Common myeloid progenitor, CD34-positive (primary cell): ENCODE measurements around the gene TMEM33.
A peak's percentile ranks its signal among the peaks of the same experiment; 100 is the strongest.
"Not testable (repeated sequence)": the region's sequence is repeated elsewhere in the genome, so short reads cannot be mapped to it uniquely, and the experiment has no call there.

ENCODE experiments used
- CTCF ChIA-PET: fragments of 350-600 bp; sonication (Branson Sonifier 250); formaldehyde crosslinking; loops from one replicate; lab custom pipeline; 2021; ENCODE audit warnings: antibody characterized with exemption; lab: Charles Lee
- POLR2A ChIA-PET: fragments of 350-600 bp; sonication (Branson Sonifier 250); formaldehyde crosslinking; loops from one replicate; lab custom pipeline; 2021; ENCODE audit warnings: antibody characterized with exemption; lab: Charles Lee
- DNase-seq, 3 donors: peaks; one replicate each; pipeline versions ENCODE4 v3.0.0 to v3.0.0-alpha.2; 2013
- H3K27ac ChIP-seq, 2 experiments: 1 replicate in 1 of 2; 2 replicates in 1 of 2; pipeline ENCODE4 v1.7.0; 2013; ENCODE audit warnings: inconsistent platforms in 2 of 2, low read length in 2 of 2, mild to moderate bottlenecking in 2 of 2, low read depth in 1 of 2, moderate library complexity in 1 of 2; ENCODE audit not compliant: severe bottlenecking in 2 of 2, insufficient read depth in 1 of 2, poor library complexity in 1 of 2
- H3K27me3 ChIP-seq, 5 experiments: replicated peaks in 2 of 5; 1 replicate in 3 of 5; 2 replicates in 2 of 5; pipeline versions ENCODE4 v1.6.1 to v1.7.0; 2013; ENCODE audit warnings: low read length in 4 of 5, mild to moderate bottlenecking in 2 of 5, moderate library complexity in 2 of 5, inconsistent platforms in 1 of 5; ENCODE audit not compliant: insufficient read depth in 5 of 5, control insufficient read depth in 4 of 5
- H3K36me3 ChIP-seq, 4 experiments: 1 replicate in 2 of 4; 2 replicates in 2 of 4; pipeline versions ENCODE4 v1.6.1 to v1.7.0; 2013; ENCODE audit warnings: low read length in 3 of 4, control low read depth in 1 of 4, mild to moderate bottlenecking in 1 of 4; ENCODE audit not compliant: control insufficient read depth in 4 of 4, insufficient read depth in 4 of 4
- H3K4me1 ChIP-seq, 4 experiments: 1 replicate in 3 of 4; 2 replicates in 1 of 4; pipeline versions ENCODE4 v1.6.1 to v1.7.1; 2013; ENCODE audit warnings: low read length in 3 of 4, mild to moderate bottlenecking in 3 of 4, control low read depth in 1 of 4, inconsistent platforms in 1 of 4, moderate library complexity in 1 of 4; ENCODE audit not compliant: control insufficient read depth in 4 of 4, insufficient read depth in 4 of 4; ENCODE audit errors: control extremely low read depth in 1 of 4
- H3K4me3 ChIP-seq, 7 experiments: 1 replicate in 4 of 7; 2 replicates in 3 of 7; pipeline versions ENCODE4 v1.5.1 to v1.7.0; 2013; ENCODE audit warnings: mild to moderate bottlenecking in 7 of 7, low read length in 6 of 7, moderate library complexity in 6 of 7, inconsistent platforms in 2 of 7, low read depth in 2 of 7, control low read depth in 1 of 7; ENCODE audit not compliant: insufficient read depth in 4 of 7, control insufficient read depth in 1 of 7; ENCODE audit errors: extremely low read depth in 1 of 7
- H3K9me3 ChIP-seq, 5 experiments: 1 replicate in 4 of 5; 2 replicates in 1 of 5; pipeline versions ENCODE4 v1.6.1 to v1.7.1; 2013; ENCODE audit warnings: low read length in 4 of 5, mild to moderate bottlenecking in 2 of 5, inconsistent platforms in 1 of 5, low read depth in 1 of 5, moderate library complexity in 1 of 5; ENCODE audit not compliant: control insufficient read depth in 4 of 5, insufficient read depth in 2 of 5; ENCODE audit errors: control extremely low read depth in 1 of 5
- WGBS: methylation state at CpG from one replicate; pipeline ENCODE4 v1.1.5; 2013; ENCODE audit not compliant: insufficient coverage; 5-methylcytosine and 5-hydroxymethylcytosine counted together

TMEM33 gene

DNA sequence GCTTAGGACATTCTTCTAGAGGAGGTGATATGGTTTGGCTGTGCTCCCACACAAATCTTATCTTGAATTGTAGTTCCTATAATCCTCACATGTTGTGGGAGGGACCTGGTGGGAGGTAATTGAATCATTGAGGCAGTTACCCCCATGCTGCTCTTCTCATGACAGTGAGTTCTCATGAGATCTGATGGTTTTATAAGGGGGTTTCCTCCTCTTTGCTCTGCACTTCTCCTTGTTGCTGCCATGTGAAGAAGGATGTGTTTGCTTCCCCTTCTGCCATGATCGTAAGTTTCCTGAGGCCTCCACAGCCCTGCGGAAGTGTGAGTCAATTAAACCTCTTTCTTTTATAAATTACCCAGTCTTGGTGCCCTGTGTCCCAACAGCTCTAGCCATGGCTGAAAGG is 14.8 kb upstream of the TMEM33 start:
- H3K4me1 ChIP-seq, H3K4me3 ChIP-seq, POLR2A ChIA-PET, CTCF ChIA-PET, H3K27me3 ChIP-seq, H3K36me3 ChIP-seq, H3K27ac ChIP-seq, DNase-seq, H3K9me3 ChIP-seq: not testable (repeated sequence)
- 84% methylated on average over 2 of the region's 2 CpGs for WGBS

DNA sequence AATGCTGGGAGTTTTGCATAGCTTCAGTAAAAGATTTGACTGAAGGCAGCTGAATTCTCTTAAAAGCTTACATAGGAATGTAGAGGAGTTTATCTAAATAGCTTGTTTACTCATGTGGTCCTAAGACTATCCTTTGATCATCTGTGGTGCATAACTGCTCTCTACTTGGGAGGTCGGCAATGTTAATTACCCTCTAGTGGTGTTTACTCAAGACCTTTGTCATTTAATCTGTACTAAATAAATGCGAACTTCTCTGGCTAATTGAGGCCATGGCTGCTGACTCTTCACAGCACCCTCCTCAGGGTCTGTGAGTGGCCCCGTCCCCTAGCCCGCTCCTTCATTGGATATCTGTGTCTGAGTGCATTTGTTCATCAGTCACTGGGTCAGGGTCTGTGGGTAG is 13.8 kb upstream of the TMEM33 start:
- Histone ChIP-seq H3K36me3 (no peaks in the 10 kb centered on the region), H3K4me3 (no peak overlapping the region), H3K27me3 (no peaks in the 10 kb centered on the region), H3K4me1 (no peaks in the 10 kb centered on the region), H3K27ac (no peak overlapping the region), H3K9me3 (peaks cover 0 to 7% (median 0%) of the 10 kb centered on the region in 5 experiments)
- CTCF ChIA-PET = no interaction called here
- POLR2A ChIA-PET = no interaction called here
- no peak for DNase-seq
- WGBS = 96% methylated on average over 4 of the region's 4 CpGs

- POLR2A ChIA-PET = no interaction called here
- WGBS = no CpG with 5 or more reads among the region's 4 CpGs
Observed at GRCh38 chr4:41927796-41928499, 7.3 kb upstream of the TMEM33 start.

GRCh38 chr4:41930139-41930831 is 4.9 kb upstream of the TMEM33 start:
- WGBS = 96% methylated on average over 5 of the region's 7 CpGs
- DNase-seq = no peak
- H3K27ac ChIP-seq = no peak overlapping the region
- no peak overlapping the region for H3K4me3 ChIP-seq
- ChIA-PET CTCF (no interaction called here), POLR2A (interaction anchor here (0.7 kb wide), 1 partner anchor 72 kb away, joined by 3 read pairs; no protein-coding TSS in a partner anchor)
- no peaks in the 10 kb centered on the region for H3K9me3 ChIP-seq
- H3K4me1 ChIP-seq = peaks cover 0 to under 1% (median under 1%) of the 10 kb centered on the region in 4 experiments
- H3K36me3 ChIP-seq = no peaks in the 10 kb centered on the region
- no peaks in the 10 kb centered on the region for H3K27me3 ChIP-seq

More at GRCh38 chr4:41927796-41928499, 7.3 kb upstream of the TMEM33 start:
- H3K27me3 ChIP-seq = no peaks in the 10 kb centered on the region
- no peak for DNase-seq
- no peak overlapping the region for H3K27ac ChIP-seq
- no peaks in the 10 kb centered on the region for H3K4me1 ChIP-seq
- H3K4me3 ChIP-seq = no peak overlapping the region
- CTCF ChIA-PET = interaction anchor here (1.2 kb wide), 1 partner anchor 13 kb away, joined by 3 read pairs; no protein-coding TSS in a partner anchor
- no peaks in the 10 kb centered on the region for H3K36me3 ChIP-seq
- no peaks in the 10 kb centered on the region for H3K9me3 ChIP-seq

DNA sequence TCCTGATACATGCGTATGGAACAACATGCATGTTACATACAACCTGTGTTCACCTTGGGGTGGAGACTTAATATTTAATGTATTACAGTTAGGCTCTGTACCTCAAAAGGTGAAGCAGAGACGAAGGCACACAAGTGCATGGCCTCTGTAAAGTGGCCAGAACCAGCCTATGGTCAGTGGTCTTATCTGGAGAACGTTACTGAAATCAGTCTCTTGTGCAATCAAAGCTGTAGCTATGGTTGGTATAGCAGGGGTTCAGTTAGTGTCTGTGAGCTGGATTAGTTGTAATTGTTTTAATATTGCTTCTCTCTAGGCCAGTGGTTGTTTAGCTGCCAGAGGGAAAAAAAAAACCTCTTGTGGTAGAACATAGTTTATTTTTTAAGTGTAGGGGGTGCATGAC is 2.2 kb upstream of the TMEM33 start:
- ChIA-PET POLR2A (no interaction called here), CTCF (no interaction called here)
- peaks cover 0 to 2% (median 0%) of the 10 kb centered on the region in 4 experiments for H3K36me3 ChIP-seq
- H3K9me3 ChIP-seq = no peaks in the 10 kb centered on the region
- H3K4me3 ChIP-seq = no peak overlapping the region
- no peaks in the 10 kb centered on the region for H3K27me3 ChIP-seq
- no peak overlapping the region for H3K27ac ChIP-seq
- peaks cover 7 to 20% (median 14%) of the 10 kb centered on the region in 4 experiments for H3K4me1 ChIP-seq
- WGBS = 97% methylated on average over 3 of the region's 3 CpGs
- DNase-seq = no peak

GRCh38 chr4:41933997-41934503 is 1.2 kb upstream of the TMEM33 start:
- Histone ChIP-seq H3K27me3 (no peaks in the 10 kb centered on the region), H3K4me3 (peak overlapping the region in 1 of 7 experiments; percentile 88), H3K27ac (no peak overlapping the region), H3K9me3 (no peaks in the 10 kb centered on the region), H3K4me1 (peaks cover 7 to 24% (median 14%) of the 10 kb centered on the region in 4 experiments), H3K36me3 (peaks cover 0 to 4% (median 2%) of the 10 kb centered on the region in 4 experiments)
- ChIA-PET POLR2A (no interaction called here), CTCF (no interaction called here)
- WGBS = 97% methylated on average over 10 of the region's 10 CpGs
- peak in 2 of 3 donors; percentile 3 to 17 for DNase-seq

DNA sequence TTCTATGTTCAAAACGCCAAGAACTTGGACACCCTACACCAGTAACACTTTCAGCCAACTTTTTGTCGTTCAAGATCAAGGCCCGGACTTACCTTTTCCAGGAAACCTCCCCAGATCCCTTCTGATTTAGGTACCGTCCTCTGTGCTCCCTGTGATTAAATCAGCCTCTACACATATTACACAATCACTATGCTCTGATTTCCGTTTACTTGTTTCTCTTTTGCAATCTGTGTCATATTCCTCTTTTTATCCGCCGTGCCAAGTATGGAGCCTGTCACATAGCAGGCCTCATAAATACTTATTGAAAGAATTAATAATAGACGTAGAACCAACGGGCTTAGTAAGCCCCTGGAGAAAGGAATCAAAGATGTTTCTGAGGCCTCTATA is 722 bp upstream of the TMEM33 start:
- H3K27me3 ChIP-seq = no peaks in the 10 kb centered on the region
- peaks cover 0 to 9% (median 7%) of the 10 kb centered on the region in 4 experiments for H3K36me3 ChIP-seq
- H3K27ac ChIP-seq = no peak overlapping the region
- peak overlapping the region in 6 of 7 experiments; percentile 83 to 97 (median 92) for H3K4me3 ChIP-seq
- WGBS = 97% methylated on average over 7 of the region's 9 CpGs
- POLR2A ChIA-PET = no interaction called here
- peak in 1 of 3 donors; percentile 29 for DNase-seq
- peaks cover 7 to 24% (median 14%) of the 10 kb centered on the region in 4 experiments for H3K4me1 ChIP-seq
- CTCF ChIA-PET = interaction anchor here (1.0 kb wide), 1 partner anchor 11 kb away, joined by 3 read pairs; no protein-coding TSS in a partner anchor
- no peaks in the 10 kb centered on the region for H3K9me3 ChIP-seq
